ENCODE results near the gene GSTM5.
"Not testable (repeated sequence)": the region's sequence is repeated elsewhere in the genome, so short reads cannot be mapped to it uniquely, and the experiment has no call there.

The GSTM5 gene

GRCh38 chr1:109677459-109677858, 34.6 kb upstream of the GSTM5 start:
- no peak for DNase-seq (ENCODE audit: low read depth, low spot score)
- in situ Hi-C loops (cut with HindIII; ENCODE audit: low sequenced_read_pairs): no loop called here
- no peak overlapping the region for H3K4me3 ChIP-seq (ENCODE audit: low read depth, low read length)
- no peak for TF ChIP-seq CTCF (IDR thresholded peaks at IDR 0.05; ENCODE audit: low read depth, low read length)

- H3K4me3 ChIP-seq (ENCODE audit: low read depth, low read length); in situ Hi-C loops (cut with HindIII; ENCODE audit: low sequenced_read_pairs); DNase-seq (ENCODE audit: low read depth, low spot score): not testable (repeated sequence)
Measured at GRCh38 chr1:109678637-109679036, 33.4 kb upstream of the GSTM5 start.

GRCh38 chr1:109684777-109685176, 27.3 kb upstream of the GSTM5 start:
- DNase-seq (ENCODE audit: low read depth, low spot score); in situ Hi-C loops (cut with HindIII; ENCODE audit: low sequenced_read_pairs); H3K4me3 ChIP-seq (ENCODE audit: low read depth, low read length): not testable (repeated sequence)

GRCh38 chr1:109685399-109685798, 26.7 kb upstream of the GSTM5 start:
- H3K4me3 ChIP-seq (ENCODE audit: low read depth, low read length); DNase-seq (ENCODE audit: low read depth, low spot score); in situ Hi-C loops (cut with HindIII; ENCODE audit: low sequenced_read_pairs): not testable (repeated sequence)

GRCh38 chr1:109685890-109686289, 26.2 kb upstream of the GSTM5 start:
- H3K4me3 ChIP-seq (ENCODE audit: low read depth, low read length); in situ Hi-C loops (cut with HindIII; ENCODE audit: low sequenced_read_pairs): not testable (repeated sequence)

GRCh38 chr1:109687109-109687508, 24.9 kb upstream of the GSTM5 start:
- peak overlapping the region; percentile 44 for H3K4me3 ChIP-seq (ENCODE audit: low read depth, low read length)
- DNase-seq (ENCODE audit: low read depth, low spot score); in situ Hi-C loops (cut with HindIII; ENCODE audit: low sequenced_read_pairs): not testable (repeated sequence)

More at GRCh38 chr1:109685890-109686289, 26.2 kb upstream of the GSTM5 start:
- not testable (repeated sequence) for DNase-seq (ENCODE audit: low read depth, low spot score)

- peak; percentile 37 for TF ChIP-seq CTCF (IDR thresholded peaks at IDR 0.05; ENCODE audit: low read depth, low read length)
- in situ Hi-C loops (cut with HindIII; ENCODE audit: low sequenced_read_pairs): no loop called here
- peak; percentile 78 for DNase-seq (ENCODE audit: low read depth, low spot score)
- H3K4me3 ChIP-seq (ENCODE audit: low read depth, low read length): peak within 1 kb of the TSS; percentile 44
Measured at GRCh38 chr1:109687641-109688499, 24.2 kb upstream of the GSTM5 start, which contains the start of gene GSTM1. Gene GSTM1 (plus strand): TSS chr1:109687817. CDS start chr1:109687874, 57 bp downstream.

- no peak overlapping the region for H3K4me3 ChIP-seq (ENCODE audit: low read depth, low read length)
- no peak for TF ChIP-seq CTCF (IDR thresholded peaks at IDR 0.05; ENCODE audit: low read depth, low read length)
- in situ Hi-C loops (cut with HindIII; ENCODE audit: low sequenced_read_pairs): no loop called here
- DNase-seq (ENCODE audit: low read depth, low spot score): no peak
Measured at GRCh38 chr1:109689844-109690405, 22.1 kb upstream of the GSTM5 start.

- no peak overlapping the region for H3K4me3 ChIP-seq (ENCODE audit: low read depth, low read length)
- in situ Hi-C loops (cut with HindIII; ENCODE audit: low sequenced_read_pairs): no loop called here
Measured at GRCh38 chr1:109691759-109692158, 20.3 kb upstream of the GSTM5 start.

GRCh38 chr1:109694400-109694799, 17.7 kb upstream of the GSTM5 start:
- DNase-seq (ENCODE audit: low read depth, low spot score); in situ Hi-C loops (cut with HindIII; ENCODE audit: low sequenced_read_pairs); H3K4me3 ChIP-seq (ENCODE audit: low read depth, low read length): not testable (repeated sequence)

More at GRCh38 chr1:109691759-109692158, 20.3 kb upstream of the GSTM5 start:
- no peak for DNase-seq (ENCODE audit: low read depth, low spot score)
- TF ChIP-seq CTCF (IDR thresholded peaks at IDR 0.05; ENCODE audit: low read depth, low read length): no peak

GRCh38 chr1:109695138-109695537, 16.9 kb upstream of the GSTM5 start:
- DNase-seq (ENCODE audit: low read depth, low spot score); H3K4me3 ChIP-seq (ENCODE audit: low read depth, low read length); in situ Hi-C loops (cut with HindIII; ENCODE audit: low sequenced_read_pairs): not testable (repeated sequence)

Data from astrocyte of the spinal cord (primary cell).